RWPE1 (cell line): ENCODE measurements around the gene MPP3.
A peak's percentile ranks its signal among the peaks of the same experiment; 100 is the strongest.

Experiments used
- CTCF ChIA-PET: fragments of 350-600 bp; sonication (Branson Sonifier 250); formaldehyde crosslinking; extraction: SDS; loops from one replicate; lab custom pipeline; 2021; lab: Yijun Ruan, JAX
- POLR2A ChIA-PET: fragments of 400-600 bp; formaldehyde crosslinking; extraction: SDS; loops from one replicate; lab custom pipeline; 2020; ENCODE audit warnings: antibody characterized with exemption; ENCODE audit not compliant: low non-redundant PET; lab: Yijun Ruan, JAX
- DNase-seq: peaks from one replicate; pipeline ENCODE4 v3.0.0; 2012; ENCODE audit warnings: low spot score
- H3K27ac ChIP-seq: fragments of 450-650 bp; 2 replicates; pipeline ENCODE4 v1.5.1; 2017
- TF ChIP-seq, protein P1 (sequence below): fragments of 450-650 bp; conservative IDR thresholded peaks from 2 replicates; pipeline ENCODE4 v1.5.1; 2017; ENCODE audit warnings: low read depth, mild to moderate bottlenecking

MPP3 gene

DNA sequence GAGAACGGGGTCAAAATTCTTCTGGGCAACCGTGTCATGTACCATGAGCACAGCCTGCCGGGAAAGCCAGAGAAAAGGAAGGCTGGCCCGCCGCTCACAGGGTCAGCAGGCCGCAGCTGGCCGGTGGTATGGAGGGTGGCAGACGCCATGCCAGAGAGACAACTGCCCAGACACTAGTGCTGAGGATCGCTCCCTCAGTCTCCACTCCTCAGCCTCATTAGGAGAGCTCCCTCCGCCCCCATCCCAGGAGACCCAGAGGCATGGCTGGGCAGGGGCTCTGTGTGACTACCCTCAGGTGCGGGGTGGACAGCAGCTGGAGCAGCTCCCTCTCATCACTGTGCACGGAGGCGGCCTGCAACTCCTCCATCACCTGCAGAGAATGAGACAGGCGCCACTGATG is 3.2 kb downstream of the MPP3 start:
- H3K27ac ChIP-seq, result no peak overlapping the region
- CTCF ChIA-PET, result interaction anchor here (4.0 kb wide), 1 partner anchor 17 kb away, joined by 14 read pairs; the partner anchor contains the start of gene CD300LG
- POLR2A ChIA-PET, result no interaction called here
- TF ChIP-seq, protein P1, sequence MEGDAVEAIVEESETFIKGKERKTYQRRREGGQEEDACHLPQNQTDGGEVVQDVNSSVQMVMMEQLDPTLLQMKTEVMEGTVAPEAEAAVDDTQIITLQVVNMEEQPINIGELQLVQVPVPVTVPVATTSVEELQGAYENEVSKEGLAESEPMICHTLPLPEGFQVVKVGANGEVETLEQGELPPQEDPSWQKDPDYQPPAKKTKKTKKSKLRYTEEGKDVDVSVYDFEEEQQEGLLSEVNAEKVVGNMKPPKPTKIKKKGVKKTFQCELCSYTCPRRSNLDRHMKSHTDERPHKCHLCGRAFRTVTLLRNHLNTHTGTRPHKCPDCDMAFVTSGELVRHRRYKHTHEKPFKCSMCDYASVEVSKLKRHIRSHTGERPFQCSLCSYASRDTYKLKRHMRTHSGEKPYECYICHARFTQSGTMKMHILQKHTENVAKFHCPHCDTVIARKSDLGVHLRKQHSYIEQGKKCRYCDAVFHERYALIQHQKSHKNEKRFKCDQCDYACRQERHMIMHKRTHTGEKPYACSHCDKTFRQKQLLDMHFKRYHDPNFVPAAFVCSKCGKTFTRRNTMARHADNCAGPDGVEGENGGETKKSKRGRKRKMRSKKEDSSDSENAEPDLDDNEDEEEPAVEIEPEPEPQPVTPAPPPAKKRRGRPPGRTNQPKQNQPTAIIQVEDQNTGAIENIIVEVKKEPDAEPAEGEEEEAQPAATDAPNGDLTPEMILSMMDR, result no peak
- no peak for DNase-seq

DNA sequence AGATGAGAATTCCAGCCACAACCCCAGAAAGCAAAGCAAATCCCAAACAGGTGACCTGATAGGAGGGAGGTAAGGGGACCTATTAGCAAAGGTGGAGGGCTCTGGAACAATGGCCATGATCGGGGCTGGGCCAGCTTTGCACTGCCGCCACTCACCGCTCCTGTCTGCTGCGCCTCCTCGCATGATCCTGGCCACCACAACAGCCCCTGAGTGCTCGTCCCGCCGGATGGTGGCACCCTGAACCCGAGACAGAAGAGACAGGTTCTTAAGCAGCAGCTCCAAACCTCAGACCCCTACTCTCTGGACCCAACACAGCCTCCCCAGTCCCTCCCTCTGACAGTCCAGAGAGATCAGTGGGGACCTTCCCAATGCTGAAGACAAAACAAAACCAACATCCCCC is 5.3 kb downstream of the MPP3 start:
- TF ChIP-seq, protein P1, result no peak
- ChIA-PET CTCF (interaction anchor here (1.2 to 4.0 kb wide), 2 partner anchors 19 to 51 kb away, joined by 6 to 14 read pairs; partner anchors contain the start of gene CD300LG), POLR2A (no interaction called here)
- no peak overlapping the region for H3K27ac ChIP-seq
- DNase-seq, result no peak

DNA sequence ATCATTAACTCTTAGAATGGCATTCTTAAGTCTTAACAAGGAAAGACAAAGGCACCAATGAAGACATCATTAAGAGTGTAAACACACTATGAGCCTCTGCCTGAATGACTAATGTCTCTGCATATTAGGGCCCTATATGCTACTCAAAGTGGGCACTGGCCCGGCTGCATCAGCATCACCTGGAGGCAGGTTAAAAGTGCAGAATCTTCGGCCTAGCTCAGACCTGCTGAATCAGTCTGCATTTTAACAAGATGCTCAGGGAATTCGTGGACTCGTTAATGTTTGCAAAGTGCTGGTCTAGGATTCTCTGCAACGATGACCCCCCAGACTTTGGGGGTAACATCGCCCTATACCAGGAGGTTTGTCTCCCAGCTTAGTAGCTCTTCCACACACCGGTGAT is 6.7 kb downstream of the MPP3 start:
- TF ChIP-seq, protein P1, result no peak
- ChIA-PET POLR2A (no interaction called here), CTCF (interaction anchor here (0.6 kb wide), 2 partner anchors 11 to 108 kb away, joined by 3 to 6 read pairs; no protein-coding TSS in a partner anchor)
- H3K27ac ChIP-seq, result no peak overlapping the region
- no peak for DNase-seq

DNA sequence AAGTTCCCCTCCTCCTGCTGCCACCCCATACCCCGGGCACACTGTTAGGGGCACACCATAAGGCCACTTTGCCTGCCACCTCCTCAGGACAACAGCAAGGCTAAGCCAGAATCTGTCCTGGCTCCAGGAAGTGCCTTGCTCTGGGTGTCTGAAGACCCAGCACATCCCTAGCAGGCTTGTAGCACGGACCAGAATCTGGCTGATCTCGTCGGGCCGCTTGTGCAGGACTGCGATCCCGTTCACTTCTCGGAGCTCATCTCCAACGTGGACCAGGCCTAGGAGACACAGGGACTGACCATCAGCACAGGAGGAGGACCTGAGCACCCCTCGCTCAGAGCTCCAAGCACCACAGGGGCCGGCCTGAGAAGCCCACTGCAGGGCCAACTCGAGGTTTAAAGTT is 7.4 kb downstream of the MPP3 start:
- TF ChIP-seq, protein P1, result no peak
- POLR2A ChIA-PET, result no interaction called here
- no peak for DNase-seq
- CTCF ChIA-PET, result interaction anchor here (0.6 to 0.7 kb wide), 2 partner anchors 108 to 369 kb away, joined by 3 to 6 read pairs; no protein-coding TSS in a partner anchor
- H3K27ac ChIP-seq, result no peak overlapping the region

DNA sequence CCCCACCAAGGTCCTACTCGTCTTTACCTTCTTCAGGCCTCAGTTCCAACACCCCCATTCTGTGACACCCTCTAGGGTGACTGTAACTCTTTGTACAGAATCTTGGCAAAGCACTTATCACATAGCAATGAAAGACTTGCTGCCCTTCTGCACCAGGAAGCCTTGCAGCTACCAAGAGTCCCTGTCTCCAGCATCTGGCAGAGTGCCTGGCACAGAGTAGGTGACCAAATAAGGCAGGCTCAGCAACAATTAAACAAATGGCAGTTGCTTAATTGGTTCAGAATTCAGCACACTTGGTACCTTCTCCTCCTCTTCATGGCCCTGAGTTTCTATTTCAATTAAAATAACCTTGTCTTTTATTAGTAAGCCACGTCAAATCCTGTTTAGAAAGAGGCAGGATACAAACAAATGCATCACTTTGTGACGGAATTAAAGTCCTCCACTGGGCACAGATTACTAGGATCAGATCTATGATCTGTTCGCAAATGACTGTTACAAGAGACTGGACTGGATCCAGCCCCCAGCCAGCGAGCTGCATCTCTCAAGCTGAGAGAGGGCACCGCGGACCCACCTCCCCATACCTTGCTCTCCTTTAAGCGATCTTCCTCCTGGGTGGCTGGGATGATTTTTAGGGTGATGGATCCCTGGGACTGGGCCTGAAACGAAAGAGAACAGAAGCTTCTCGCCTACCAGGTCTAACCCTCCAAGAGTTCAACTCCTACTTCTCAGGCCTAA is 9.4 kb downstream of the MPP3 start:
- ChIA-PET CTCF (interaction anchor here (0.5 to 0.6 kb wide), 2 partner anchors 8 to 621 kb away, joined by 4 read pairs; no protein-coding TSS in a partner anchor), POLR2A (no interaction called here)
- TF ChIP-seq, protein P1, result no peak
- H3K27ac ChIP-seq, result peak overlapping the region; percentile 27
- no peak for DNase-seq

DNA sequence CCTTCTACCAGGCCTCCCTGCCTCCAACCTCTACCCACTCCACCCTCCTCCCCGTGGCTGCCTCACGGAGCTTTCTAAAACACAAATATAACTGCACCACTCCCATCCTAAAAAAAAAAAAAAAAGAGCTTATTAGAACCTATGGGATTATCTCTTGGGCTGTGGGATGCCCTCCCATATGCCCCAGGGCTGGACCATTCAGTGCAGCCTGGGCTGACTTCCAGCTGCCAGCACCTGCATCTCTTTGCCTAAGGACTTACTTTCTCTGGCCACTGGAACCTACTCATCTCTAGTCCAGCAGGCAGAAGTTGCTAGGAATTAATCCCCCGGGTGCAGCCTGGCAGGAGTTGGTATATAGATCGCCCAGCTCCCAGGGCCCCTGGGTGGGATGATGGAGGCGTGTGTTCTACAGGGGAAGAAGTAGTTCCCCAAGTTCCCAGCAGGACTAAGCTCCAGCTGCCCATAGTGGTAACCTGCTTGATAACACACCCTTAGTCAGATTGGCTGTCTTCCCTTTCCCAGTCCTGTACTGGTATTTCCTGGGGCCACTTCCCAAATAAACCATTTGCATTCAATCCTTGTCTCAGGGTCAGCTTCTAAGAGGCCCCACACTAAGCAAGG is 10.3 kb downstream of the MPP3 start:
- CTCF ChIA-PET, result interaction anchor here (0.5 to 0.8 kb wide), 3 partner anchors 9 to 620 kb away, joined by 3 to 6 read pairs (median 4); no protein-coding TSS in a partner anchor
- peak overlapping the region; percentile 27 for H3K27ac ChIP-seq
- DNase-seq, result no peak
- TF ChIP-seq, protein P1, result no peak
- POLR2A ChIA-PET, result no interaction called here
